ENCODE measurements around the gene ASAP2.

- no peak for TF ChIP-seq CTCF (optimal IDR thresholded peaks at IDR 0.05 in 1 of 3, IDR thresholded peaks at IDR 0.05 in 1 of 3, conservative IDR thresholded peaks at IDR 0.05 in 1 of 3; ENCODE audit: extremely low read depth in 1 of 3, insufficient read depth in 2 of 3, low read length in 3 of 3)
- no peak for TF ChIP-seq EZH2 (IDR thresholded peaks at IDR 0.05; ENCODE audit: low read length)
Observed at GRCh38 chr2:9263428-9263827, 56.8 kb downstream of the ASAP2 start.
